ENCODE data around the gene MPV17L2.
"Not testable (repeated sequence)": the region's sequence is repeated elsewhere in the genome, so short reads cannot be mapped to it uniquely, and the experiment has no call there.

MPV17L2 gene

DNA sequence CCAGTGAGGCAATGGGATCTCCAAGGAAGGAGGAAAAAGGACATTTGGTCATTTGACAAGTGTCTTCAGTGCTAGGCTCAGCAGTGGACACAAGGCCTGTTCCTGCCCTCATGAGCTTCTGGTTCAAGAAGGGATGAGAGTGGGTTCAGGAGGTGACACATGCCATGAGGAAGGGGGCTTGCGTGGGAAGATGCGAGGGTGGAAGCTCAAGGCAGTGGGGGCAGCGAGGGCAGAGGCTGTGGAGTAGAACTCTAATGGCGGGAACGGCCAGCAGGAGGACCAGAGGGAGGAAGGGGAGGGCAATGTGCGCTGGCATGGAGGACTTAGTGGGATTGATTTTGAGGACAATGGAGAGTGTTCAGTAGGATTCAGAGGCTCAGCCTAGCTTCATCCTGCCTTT lies 36.8 kb upstream of the MPV17L2 start:
- no peak for DNase-seq (ENCODE audit: low read depth)
- H3K4me3 ChIP-seq (replicated peaks; ENCODE audit: low read depth, low read length), result no peak overlapping the region

DNA sequence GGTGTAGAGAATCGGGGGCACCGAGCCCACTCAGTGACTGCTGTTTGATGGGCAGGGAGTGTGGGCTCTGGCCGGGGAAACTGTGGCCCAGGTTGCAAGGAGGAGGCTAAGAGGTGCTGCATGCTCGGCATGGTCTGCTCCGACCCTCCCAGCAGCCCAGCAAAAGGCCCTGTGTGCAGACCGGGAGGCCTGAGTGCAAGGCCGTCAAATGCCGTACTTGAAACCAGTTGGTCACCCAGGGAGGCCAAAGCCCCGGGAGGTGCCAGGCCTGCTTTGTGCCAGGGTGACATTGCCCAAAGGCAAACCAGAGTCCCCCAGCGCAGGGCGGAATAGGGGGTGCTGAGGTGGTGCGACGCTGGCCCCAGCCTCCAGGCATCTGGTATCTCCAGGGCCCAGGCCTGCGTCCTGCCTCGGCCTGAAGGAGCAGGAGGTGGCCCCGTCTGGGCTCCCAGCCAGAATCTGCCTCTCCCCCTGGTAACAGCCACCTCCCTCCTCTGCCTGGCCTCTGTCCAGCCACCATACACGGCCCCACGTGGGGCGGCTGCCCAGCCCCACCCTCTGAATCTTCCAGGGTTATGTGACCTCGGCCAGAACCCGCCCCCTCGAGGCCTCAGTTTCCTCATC lies 36.1 kb upstream of the MPV17L2 start:
- no peak overlapping the region for H3K4me3 ChIP-seq (replicated peaks; ENCODE audit: low read depth, low read length)
- TF ChIP-seq, protein P1, sequence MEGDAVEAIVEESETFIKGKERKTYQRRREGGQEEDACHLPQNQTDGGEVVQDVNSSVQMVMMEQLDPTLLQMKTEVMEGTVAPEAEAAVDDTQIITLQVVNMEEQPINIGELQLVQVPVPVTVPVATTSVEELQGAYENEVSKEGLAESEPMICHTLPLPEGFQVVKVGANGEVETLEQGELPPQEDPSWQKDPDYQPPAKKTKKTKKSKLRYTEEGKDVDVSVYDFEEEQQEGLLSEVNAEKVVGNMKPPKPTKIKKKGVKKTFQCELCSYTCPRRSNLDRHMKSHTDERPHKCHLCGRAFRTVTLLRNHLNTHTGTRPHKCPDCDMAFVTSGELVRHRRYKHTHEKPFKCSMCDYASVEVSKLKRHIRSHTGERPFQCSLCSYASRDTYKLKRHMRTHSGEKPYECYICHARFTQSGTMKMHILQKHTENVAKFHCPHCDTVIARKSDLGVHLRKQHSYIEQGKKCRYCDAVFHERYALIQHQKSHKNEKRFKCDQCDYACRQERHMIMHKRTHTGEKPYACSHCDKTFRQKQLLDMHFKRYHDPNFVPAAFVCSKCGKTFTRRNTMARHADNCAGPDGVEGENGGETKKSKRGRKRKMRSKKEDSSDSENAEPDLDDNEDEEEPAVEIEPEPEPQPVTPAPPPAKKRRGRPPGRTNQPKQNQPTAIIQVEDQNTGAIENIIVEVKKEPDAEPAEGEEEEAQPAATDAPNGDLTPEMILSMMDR (IDR thresholded peaks at IDR 0.05; ENCODE audit: low read length, missing control alignments), result no peak
- peak; percentile 95 for DNase-seq (ENCODE audit: low read depth)

More for the DNA sequence above, 36.8 kb upstream of the MPV17L2 start:
- TF ChIP-seq, protein P1 (IDR thresholded peaks at IDR 0.05; ENCODE audit: low read length, missing control alignments), result no peak

DNA sequence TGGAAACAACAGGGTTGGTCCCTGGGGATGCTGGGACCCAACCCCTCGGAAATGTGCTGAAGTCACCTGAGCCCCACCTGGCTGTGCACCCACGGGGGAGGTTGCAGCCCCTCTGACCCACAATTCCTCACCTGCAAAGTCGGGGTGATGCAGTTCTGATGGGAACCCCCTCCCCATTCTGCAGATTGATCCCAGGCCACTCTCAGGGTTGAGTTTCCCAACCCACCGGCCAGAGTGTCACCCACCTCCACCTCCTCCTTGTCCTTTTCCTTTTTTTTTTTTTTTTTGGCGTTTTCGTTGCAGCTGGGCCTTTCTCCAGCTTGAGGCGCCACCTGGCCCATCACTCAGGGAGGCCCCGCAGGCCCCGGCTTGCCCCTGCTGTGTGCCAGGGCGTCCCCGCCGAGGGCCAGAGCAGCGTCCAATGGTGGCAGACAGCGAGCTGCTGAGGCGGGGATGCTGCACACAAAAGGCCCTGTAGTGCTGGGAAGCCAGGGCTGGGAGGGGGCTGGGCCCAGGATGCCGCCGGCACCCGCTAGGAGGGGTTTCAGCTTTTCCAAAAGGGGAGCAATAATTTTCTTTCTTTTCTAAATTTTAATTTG lies 35.5 kb upstream of the MPV17L2 start:
- TF ChIP-seq, protein P1 (IDR thresholded peaks at IDR 0.05; ENCODE audit: low read length, missing control alignments), result no peak
- H3K4me3 ChIP-seq (replicated peaks; ENCODE audit: low read depth, low read length), result no peak overlapping the region
- no peak for DNase-seq (ENCODE audit: low read depth)

DNA sequence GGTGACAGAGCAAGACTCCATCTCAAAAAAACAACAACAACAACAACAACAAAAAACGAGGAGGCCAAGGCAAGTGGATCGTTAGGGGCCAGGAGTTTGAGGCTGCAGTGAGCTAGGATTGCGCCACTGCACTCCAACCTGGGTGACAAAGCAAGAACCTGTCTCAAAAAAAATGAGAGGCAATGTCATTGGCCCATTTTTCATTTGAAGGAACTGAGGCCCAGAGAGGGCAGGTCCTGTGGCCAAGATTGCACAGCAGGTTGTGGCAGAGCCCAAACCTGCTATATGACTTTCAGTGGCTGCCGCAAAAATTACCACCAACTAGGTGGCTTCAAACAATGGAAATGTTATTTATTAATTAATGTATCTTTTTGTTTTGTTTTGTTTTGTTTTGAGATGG lies 34.6 kb upstream of the MPV17L2 start:
- no peak overlapping the region for H3K4me3 ChIP-seq (replicated peaks; ENCODE audit: low read depth, low read length)
- no peak for DNase-seq (ENCODE audit: low read depth)
- TF ChIP-seq, protein P1 (IDR thresholded peaks at IDR 0.05; ENCODE audit: low read length, missing control alignments), result no peak

DNA sequence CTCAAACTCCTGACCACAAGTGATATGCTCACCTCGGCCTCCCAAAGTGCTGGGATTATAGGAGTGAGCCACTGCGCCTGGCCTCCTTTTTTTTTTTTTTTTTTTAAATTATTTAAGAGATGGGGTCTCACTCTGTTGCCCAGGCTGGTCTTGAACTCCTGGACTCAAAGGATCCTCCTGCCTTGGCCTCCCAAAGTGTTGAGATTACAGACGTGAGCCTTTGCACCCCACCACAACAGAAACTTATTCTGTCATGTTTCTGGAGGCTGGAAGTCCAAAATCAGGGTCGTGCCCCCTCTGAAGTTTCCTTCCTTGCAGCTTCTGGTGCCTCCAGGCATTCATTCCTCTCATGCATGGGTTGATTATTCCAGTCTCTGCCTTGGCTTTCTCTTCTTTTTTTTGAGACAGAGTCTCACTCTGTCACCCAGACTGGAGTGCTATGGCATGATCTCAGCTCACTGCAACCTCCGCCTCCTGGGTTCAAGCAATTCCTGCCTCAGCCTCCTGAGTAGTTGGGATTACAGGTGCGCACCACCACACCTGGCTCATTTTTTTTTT lies 33.9 kb upstream of the MPV17L2 start:
- not testable (repeated sequence) for DNase-seq (ENCODE audit: low read depth); H3K4me3 ChIP-seq (replicated peaks; ENCODE audit: low read depth, low read length)

DNA sequence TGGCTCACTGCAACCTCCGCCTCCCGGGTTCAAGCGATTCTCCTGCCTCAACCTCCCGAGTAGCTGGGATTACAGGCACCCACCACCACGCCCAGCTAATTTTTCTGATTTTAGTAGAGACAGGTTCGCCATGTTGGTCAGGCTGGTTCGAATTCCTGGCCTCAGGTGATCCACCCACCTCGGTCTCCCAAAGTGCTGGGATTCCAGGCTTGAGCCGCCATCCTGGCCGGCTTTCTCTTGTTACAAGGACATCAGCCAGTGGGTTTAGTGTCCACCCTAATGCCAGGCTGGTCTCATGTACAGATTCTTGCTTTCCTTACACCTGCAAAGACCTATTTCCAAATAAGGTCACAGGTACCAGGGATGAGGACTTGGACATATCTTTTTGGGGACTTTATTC lies 33.2 kb upstream of the MPV17L2 start:
- H3K4me3 ChIP-seq (replicated peaks; ENCODE audit: low read depth, low read length), result no peak overlapping the region
- DNase-seq (ENCODE audit: low read depth), result no peak
- TF ChIP-seq, protein P1 (IDR thresholded peaks at IDR 0.05; ENCODE audit: low read length, missing control alignments), result no peak

DNA sequence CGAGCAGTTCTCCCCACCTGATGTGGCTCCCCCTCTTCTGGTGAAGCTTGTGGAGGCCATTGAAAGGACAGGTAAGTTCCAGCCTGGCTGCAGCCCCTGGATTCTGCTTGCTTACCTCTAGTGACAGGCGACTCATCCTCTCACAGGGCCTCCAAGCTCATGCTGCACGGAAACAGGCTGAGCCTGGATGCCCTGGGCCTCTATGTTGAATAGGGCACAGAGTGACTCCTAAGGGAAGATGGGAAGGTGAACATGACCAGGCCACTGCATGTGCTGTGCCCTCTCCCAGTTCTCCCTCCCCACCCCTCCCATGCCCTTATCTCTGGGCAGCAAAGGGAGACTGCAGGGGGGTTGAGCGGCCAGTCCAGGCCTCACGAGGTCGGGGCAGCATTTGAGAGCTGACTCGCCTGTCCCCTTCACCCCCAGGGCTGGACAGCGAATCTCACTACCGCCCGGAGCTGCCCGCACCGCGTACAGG lies 32.5 kb upstream of the MPV17L2 start:
- no peak for DNase-seq (ENCODE audit: low read depth)
- peak overlapping the region; percentile 10 for H3K4me3 ChIP-seq (replicated peaks; ENCODE audit: low read depth, low read length)
- TF ChIP-seq, protein P1 (IDR thresholded peaks at IDR 0.05; ENCODE audit: low read length, missing control alignments), result no peak
